ENCODE results near the gene FAM89A.
"Not testable (repeated sequence)": the region's sequence is repeated elsewhere in the genome, so short reads cannot be mapped to it uniquely, and the experiment has no call there.

Gene FAM89A

DNA sequence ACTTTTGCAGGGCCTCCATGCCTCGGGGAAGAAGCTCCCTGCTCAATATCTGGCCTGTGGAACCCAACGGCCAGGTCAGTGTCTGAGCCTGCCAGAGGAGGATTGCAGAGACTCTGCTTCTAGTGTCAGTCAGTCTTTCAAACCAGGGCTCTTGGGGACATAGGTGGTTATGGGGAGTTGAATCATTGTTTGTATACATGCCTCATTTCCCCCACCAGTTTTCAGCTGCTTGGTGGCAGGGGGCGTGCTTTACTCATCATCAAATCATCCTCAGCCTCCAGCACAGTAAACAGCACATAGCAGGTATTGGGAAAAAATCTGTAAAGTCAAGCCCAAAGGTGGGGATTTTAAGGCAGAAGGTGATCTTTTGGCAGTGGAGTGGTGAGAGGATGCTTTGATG is 17.4 kb upstream of the FAM89A start:
- in situ Hi-C loops (cut with MboI; ENCODE audit: low sequenced_read_pairs), result no loop called here

DNA sequence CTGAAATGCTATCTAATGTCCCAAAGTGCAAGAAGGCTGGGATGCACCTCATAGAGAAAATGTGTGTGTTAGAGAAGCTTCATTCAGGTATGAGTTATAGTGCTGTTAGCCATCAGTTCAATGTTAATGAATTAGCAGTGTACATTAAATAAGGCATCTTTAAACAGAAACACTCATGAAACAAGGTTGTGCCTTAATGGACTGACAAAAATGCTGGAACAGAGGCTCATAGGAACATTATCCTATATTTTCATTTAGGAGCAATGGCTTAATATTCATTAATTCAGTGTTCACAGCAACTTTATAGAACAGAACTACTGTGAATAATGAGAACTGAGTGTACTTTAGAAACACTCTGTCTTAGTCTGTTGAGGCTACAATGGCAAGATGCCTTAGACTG is 15.2 kb upstream of the FAM89A start:
- in situ Hi-C loops (cut with MboI; ENCODE audit: low sequenced_read_pairs), result no loop called here

DNA sequence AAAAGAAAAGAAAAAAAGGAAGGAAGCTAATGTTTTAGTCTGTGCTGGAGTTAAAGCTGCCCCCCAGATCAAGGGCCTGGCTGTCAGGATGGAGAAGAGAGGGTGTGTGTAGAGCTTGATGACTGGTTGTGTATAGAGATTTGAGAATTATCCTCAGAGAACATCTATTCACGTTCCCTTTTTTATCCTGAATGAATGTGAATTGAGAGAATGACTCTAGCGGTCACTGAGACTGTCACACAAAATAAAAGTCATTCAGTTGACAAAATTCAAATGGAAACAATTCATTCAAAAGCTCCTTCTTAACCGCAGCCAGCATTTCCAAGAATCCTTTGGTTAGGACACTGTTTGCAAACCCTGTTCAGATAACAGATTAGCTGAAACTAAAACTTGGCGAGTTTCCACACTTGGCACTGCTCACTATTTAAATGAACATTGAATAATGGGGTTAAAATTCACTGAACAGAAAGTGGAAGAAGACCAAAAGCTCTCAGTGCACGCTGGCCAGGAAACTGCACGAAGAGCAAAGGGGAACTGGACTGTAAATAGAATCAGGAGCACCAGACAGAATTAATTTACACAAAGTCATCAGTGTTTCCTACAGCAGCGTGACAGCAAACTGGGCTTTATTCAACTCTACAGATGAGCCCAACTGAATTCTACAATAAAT is 13.6 kb upstream of the FAM89A start:
- in situ Hi-C loops (cut with MboI; ENCODE audit: low sequenced_read_pairs), result no loop called here

DNA sequence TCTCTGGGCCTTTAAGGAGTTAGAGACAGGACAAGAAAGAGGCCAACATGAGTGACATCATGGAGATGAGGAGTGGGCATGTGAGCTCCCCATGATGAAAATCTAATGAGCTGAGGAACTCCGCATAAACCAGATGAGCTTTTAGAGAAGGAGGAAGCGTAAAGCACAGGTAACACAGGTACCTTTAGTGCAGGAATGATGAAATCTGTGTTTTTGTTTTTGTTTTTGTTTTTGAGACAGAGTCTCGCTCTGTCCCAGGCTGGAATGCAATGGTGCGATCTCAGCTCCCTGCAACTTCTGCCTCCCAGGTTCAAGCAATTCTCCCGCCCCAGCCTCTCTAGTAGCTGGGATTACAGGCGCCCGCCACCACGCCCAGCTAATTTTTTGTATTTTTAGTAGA is 12.7 kb upstream of the FAM89A start:
- in situ Hi-C loops (cut with MboI; ENCODE audit: low sequenced_read_pairs), result no loop called here

DNA sequence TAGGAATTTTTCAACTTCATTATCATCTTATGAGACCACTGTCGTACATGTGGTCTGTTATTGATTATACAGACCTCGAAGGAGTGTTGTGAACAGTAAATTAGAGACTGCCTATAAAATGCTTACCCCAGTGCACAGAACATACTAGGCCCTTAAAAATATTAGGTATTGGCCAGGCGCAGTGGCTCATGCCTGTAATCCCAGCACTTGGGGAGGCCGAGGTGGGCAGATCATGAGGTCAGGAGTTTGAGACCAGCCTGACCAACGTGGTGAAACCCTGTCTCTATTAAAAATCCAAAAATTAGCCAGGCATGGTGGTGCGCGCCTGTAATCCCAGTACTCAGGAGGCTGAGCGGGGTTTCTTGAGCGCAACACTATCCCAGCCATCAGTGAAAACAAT is 10.9 kb upstream of the FAM89A start:
- in situ Hi-C loops (cut with MboI; ENCODE audit: low sequenced_read_pairs), result not testable (repeated sequence)

DNA sequence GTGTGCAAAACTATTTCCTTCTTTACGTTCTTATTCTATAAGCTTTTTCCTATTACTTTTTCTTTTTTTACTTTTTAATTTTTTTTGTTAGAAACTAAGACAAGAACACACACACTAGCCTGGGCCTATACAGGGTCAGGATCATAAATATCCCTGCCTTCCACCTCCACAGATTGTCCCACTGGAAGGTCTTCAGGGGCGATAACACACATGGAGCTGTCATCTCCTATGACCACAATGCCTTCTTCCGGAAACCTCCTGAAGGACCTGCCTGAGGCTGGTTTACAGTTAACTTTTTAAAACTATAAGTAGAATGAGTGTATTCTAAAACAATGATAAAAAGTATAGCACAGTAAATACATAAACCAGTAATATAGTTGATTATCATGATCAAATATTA is 10.3 kb upstream of the FAM89A start:
- in situ Hi-C loops (cut with MboI; ENCODE audit: low sequenced_read_pairs), result no loop called here

DNA sequence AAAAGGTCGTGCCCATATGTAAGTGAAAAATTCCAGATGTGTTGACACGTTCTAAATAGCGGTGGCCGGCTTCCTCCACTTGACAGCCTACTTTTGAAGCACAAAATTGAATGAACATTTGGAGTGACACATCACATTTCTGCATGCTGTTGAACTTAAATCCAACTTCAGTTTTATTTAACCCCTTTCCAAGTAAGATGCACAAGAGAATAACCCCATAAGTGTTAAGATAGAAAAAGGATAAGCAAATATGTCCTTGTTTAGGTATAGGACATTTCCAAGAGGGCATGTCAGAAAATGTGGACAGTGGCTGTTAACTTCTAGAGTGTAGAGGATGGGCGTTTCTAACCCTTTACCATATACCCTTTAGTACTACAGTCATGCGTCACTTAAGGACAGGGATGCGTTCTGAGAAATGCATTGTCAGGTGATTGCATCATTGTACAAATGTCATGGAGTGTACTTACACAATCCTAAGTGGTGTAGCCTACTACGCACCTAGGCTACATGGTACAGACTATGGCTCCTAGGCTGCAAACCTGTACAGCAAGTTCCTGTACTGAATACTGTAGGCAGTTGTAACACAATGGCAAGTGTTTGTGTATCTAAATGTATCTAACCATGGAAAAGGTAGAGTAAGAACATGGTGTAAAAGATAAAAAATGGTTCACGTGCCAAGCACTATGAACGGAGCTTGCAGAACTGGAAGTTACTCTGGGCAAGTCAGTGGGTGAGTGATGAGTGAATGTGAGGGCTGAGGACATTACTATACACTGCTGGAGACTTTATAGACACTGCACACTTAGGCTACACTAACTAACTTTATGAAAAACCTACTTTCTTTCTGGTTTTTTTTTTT is 9.3 kb upstream of the FAM89A start:
- in situ Hi-C loops (cut with MboI; ENCODE audit: low sequenced_read_pairs), result no loop called here

DNA sequence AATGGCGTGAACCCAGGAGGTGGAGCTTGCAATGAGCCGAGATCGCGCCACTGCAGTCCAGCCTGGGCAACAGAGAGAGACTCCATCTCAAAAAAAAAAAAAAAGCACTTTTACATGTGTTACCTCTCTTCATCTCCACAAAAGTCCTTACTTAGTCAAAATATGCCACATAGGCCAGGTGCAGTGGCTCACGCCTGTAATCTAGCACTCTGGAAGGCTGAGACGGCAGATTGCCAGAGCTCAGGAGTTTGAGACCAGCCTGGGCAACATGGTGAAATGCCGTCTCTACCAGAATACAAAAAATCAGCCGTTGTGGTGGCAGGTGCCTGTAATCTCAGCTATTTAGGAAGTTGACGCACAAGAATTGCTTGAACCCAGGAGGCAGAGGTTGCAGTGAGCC is 8.4 kb upstream of the FAM89A start:
- in situ Hi-C loops (cut with MboI; ENCODE audit: low sequenced_read_pairs), result not testable (repeated sequence)

DNA sequence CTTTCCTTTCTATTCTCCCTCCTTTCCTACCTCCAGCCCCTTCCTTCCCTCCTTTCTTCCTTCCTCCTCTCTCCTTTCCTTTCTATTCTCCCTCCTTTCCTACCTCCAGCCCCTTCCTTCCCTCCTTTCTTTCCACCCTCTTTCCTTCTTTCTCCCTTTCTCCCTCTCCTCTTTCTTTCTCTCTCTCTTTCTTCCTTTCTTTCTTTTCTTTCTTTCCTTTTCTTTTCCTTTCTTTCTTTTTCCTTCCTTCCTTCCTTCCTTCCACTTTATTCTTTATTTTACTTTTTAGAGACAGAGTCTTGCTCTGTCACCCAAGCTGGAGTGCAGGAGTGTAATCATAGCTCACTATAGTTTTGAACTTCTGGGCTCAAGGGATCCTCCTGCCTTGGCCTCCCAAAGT is 7.5 kb upstream of the FAM89A start:
- in situ Hi-C loops (cut with MboI; ENCODE audit: low sequenced_read_pairs), result not testable (repeated sequence)

DNA sequence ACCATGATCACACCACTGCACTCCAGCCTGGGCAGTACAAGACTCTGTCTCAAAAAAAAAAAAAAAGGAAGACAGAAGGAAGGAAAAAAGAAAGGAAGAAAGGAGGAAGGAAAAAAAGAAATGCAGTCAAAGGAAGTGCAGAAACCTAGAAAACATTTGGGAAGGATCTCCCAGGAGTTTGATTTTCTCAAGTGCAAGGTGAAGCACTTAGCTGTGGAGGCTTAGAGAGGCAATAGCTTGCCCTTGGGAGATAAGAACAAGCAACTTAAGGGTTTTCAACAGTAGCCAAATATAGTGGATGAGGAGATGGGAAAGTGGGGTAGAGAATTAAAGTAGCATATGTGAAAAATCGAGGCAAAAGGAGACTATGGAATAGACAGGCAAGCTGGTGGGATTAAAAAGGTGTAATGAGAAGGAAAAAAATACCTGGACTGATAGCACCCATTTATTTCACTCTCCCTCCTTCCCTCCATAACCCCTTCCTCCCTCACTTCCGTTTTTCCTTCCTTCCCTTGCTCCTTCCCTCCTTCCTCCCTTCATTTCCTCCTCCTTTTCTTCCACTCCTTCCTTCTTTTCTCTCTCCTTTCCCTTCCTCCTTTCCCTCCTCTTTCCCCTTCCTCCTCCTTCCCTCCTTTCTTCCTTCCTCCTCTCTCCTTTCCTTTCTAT is 6.8 kb upstream of the FAM89A start:
- in situ Hi-C loops (cut with MboI; ENCODE audit: low sequenced_read_pairs), result no loop called here

DNA sequence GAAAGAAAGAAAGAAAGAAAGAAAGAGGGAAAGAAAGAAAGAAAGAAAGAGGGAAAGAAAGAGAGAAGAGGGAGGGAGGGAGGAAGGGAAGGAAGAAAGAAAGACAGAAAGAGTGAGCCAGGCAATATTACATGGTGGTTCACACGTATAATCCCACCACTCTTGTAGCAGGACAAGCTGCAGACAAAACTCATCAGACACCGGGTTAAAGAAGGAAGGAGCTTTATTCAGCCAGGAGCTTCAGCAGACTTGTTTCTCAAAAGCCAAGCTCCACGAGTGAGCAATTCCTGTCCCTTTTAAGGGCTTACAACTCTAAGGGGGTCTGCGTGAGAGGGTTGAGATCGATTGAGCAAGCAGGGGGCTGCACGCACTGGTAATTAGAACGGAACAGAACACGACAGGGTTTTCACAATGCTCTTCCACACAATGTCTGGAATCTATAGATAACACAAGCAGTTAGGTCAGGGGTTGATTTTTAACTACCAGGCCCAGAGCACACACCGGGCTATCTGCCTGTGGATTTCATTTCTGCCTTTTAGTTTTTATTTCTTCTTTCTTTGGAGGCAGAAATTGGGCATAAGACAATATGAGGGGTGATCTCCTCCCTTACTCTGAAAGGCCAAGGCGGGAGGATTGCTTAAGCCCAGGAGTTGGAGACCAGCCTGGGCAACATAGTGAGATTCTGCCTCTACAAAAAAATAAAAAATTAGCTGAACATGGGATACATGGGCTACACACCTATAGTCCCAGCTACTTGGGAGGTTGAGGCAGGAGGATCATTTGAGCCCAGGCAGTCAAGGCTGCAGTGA is 6.1 kb upstream of the FAM89A start:
- in situ Hi-C loops (cut with MboI; ENCODE audit: low sequenced_read_pairs), result not testable (repeated sequence)

DNA sequence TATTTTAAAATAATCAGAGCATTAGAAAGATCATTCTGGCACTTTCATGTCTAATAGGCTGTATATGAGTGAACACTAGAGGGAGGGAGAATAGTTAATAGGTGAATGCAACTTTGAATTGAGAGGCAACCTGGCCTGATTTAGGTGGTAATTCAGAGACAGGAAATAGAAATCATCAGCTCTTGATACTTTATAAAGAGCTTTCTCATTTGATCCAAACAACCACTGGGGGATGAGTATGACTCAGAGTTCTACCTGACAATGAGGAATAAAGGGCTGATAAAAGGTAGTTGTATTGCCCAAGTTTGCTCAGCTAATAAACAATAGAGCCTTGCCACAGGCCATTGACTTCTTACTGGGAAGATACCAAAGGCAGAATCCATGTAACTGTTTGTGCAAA is 5.2 kb upstream of the FAM89A start:
- in situ Hi-C loops (cut with MboI; ENCODE audit: low sequenced_read_pairs), result no loop called here

DNA sequence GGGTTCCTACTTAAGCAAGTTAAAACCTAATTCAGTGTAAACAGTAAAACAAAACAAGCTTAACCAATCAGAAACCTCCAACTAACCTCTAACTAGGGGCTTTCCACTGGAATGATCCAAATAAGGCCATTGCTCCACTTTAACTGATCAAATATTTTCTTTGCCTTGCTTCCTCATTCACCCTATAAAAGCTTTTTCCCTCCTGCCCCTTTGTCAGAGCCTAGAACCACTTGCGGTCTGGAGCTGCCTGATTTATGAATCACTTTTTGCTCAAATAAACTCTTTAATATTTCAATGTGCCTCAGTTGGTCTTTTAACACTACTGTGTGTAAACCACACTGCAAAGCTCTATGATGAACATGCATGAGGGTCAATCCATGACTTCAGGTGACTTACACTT is 4.5 kb upstream of the FAM89A start:
- in situ Hi-C loops (cut with MboI; ENCODE audit: low sequenced_read_pairs), result no loop called here

DNA sequence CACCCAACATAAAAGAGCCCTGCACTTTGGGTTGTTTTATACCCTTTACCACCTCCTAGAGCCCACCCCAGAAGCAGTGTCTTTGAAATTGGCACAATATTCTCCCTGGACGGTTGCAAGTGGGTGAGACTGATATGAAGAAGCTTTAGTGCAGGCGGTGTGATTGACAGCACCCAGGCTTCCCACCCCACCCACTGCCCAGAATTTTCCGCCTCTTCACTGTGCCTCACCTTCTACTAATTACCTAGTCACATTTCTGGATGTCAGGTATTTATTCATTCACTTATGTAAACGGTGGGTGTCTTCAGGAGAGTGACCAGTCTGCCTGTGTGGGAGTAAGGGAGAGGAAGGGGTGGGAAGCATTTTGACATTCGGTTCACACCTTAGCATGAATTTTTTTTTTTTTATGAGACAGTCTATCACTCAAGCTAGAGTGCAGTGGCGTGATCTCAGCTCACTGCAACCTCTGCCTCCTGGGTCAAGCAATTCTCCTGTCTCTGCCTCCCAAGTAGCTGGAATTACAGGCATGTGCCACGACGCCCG is 1.7 kb upstream of the FAM89A start:
- in situ Hi-C loops (cut with MboI; ENCODE audit: low sequenced_read_pairs), result no loop called here

DNA sequence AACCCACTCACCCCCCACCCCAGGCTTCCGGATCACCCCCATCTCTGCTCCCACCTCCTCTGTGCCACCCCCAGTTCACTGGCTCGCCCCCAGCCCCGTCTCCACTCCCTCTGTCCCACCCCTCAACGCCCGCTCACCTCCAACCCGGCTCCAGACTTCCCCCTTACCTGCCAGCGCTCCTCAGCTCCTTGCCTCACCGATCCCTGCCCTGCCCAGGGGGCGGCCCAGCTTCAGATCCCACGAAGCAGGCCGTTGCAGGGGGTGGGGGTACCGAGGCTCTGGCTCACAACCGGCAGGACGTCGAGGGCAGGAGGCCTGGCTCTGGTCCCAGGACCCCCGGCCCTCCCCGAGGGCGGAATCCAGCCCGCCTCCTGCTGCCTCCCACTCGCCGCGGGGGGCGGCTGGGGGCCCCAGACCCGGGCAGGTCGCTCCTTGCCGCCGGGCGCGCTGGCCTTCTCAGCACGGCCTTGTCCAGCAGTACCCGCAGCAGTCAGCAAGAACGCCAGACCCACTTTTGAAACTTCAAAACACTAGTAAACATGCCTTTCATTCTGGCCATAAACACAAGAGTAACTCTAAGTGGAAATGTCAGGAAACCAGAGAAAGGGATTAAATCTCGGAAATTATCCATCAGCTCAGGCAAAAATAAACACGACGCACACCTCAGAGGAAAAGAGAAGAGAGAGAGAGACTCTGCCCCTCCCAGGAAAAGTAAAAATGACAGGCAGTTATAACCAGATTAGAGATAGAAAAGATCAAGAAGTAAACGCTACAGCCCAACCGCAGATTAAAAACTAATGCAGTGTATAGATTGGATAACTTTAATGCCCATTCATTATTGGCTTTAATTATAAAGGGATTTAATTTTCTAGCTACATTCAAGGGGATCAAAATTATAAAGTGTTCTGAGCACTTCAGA is 1.0 kb upstream of the FAM89A start:
- in situ Hi-C loops (cut with MboI; ENCODE audit: low sequenced_read_pairs), result no loop called here

DNA sequence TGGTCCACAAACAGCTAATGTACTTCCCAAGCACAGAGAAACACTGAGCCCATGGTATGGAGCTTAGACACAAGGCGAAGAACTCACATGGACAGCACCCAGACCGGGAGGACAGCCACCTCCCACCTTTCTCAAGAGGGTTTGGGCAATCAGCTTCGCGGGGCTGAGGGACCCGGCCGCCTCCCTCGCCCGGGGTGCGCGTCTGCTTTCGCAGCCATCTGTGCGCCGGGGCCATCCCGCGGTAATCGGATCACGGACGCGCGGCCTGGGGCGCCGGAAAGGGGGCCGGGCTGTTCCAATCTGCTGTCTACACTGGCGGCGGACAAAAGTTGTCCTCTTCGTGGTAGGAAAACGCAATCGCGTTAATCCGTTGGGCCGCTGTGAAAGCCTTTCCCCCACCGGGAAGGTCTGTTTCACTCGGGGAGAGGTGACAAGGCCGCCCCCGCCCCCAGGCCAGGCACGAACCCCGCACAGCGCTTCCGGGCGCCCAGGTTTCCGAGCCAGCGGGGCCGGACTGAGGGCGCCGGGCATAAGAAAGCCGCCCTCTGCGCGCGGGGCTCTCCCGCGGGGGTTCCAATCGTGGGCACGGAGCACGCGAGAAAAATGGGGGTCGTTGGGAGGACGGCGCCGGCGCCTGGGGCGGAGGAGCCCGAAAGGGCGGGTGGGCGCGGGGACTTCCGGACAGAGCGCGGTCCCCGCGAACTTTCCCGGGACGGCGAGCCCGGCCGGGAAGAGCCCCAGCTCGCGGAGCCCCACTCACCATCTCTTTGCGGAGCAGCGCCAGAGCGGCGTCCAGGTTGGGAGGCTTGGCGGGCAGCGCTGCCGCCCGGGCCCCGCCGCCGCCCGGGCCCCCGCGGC is 664 bp downstream of the FAM89A start:
- in situ Hi-C loops (cut with MboI; ENCODE audit: low sequenced_read_pairs), result no loop called here

DNA sequence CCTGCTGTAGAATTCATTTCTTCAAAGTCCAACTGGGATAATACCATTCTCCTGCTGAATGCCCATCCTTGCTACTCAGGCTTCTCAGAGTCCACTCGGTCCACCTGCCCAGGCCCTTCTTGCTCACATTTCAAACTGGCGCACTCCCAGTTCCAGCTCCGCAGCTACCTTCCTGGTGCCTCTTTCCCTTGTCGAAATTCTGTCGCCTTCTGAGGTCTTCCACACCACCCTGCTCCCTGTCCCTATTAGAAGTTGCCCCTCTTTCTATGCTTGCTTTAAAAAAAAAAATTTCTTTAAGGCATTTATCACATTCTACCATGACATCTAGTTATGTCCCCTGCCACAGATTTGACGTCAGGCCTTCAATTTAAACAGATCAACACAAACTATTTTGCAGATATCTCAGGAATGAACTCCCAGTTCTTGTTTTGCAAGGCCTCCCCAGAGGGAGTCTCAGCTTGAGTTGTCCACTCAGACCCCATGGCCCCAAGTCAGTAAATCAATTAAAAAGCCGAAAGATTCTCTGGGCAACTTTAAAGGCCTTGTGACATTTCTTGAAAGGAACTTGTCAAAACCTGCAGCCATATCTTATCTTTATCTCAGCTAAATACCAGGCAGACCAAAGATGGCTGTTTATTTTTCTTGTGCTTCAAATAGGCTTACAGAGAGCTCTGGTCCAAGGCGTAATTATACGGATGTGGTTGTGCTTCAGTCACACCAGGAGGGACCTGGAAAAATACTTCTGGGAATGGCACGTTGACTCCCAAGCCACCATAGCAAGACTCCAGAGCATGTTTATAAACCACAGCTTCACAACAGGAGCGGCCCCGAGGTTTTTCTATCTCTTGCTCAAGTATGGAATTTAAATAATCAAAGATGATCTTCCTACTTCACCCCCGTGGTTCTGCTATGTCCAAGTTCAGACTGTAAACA is 2.2 kb downstream of the FAM89A start:
- in situ Hi-C loops (cut with MboI; ENCODE audit: low sequenced_read_pairs), result no loop called here

DNA sequence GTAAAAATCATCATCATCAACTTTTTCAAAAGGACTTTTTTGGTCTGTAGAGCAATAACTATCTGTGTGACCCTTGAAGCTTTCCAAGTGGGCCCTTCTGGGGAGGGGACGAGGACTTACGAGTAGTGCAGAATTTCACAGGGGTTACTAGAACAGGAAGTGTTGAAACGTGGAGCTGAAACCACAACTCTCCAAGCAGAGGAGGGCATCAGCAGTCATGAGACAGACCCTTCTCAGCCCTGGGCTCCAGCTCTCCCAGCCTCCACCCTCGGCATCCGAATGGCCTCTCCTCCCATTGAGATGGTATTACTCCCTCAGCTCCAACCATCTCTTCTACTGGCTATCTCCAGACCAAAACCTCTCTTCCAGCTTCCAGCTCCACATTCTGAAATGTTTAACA is 3.6 kb downstream of the FAM89A start:
- in situ Hi-C loops (cut with MboI; ENCODE audit: low sequenced_read_pairs), result no loop called here
